H1 (cell line): ENCODE results near the gene SDHAF4. TPM values are rescaled to one million over a fixed set of nuclear protein-coding genes. Genes with fewer than 3 reads are reported as not detected.

Experiments
- CTCF ChIA-PET: fragments of 300-600 bp; sonication (Branson Sonifier 250); formaldehyde crosslinking; loops from one replicate; lab custom pipeline; 2021; ENCODE audit not compliant: partially characterized antibody; lab: Charles Lee
- POLR2A ChIA-PET: fragments of 300-600 bp; sonication (Branson Sonifier 250); formaldehyde crosslinking; loops from one replicate; lab custom pipeline; 2021; ENCODE audit warnings: inconsistent platforms; ENCODE audit not compliant: partially characterized antibody; lab: Charles Lee
- DNase-seq, 2 experiments: peaks; one replicate each; pipeline versions ENCODE4 v3.0.0 to v3.0.0-alpha.2; 2010 to 2022; ENCODE audit warnings: low spot score in 2 of 2, low read depth in 1 of 2, mixed read lengths in 1 of 2
- FAIRE-seq: peaks from 2 replicates; lab custom pipeline; 2011; peaks lifted over from hg19 to GRCh38; lab: Jason Lieb, UNC
- H2AFZ ChIP-seq: 2 replicates; pipeline ENCODE4 v1.8.1; 2012; ENCODE audit warnings: low read length, inconsistent platforms
- H2AK5ac ChIP-seq: 2 replicates; pipeline ENCODE4 v1.6.1; 2013; ENCODE audit warnings: low read depth, low read length
- H2BK120ac ChIP-seq: replicated peaks from 2 replicates; pipeline ENCODE3; 2013; ENCODE audit warnings: low read depth, low read length, inconsistent platforms
- H2BK12ac ChIP-seq: 2 replicates; pipeline ENCODE4 v1.6.1; 2013; ENCODE audit warnings: low read depth, low read length
- H2BK15ac ChIP-seq: 2 replicates; pipeline ENCODE4 v1.6.1; 2013; ENCODE audit warnings: low read length
- H2BK20ac ChIP-seq: 2 replicates; pipeline ENCODE4 v1.6.1; 2013; ENCODE audit warnings: low read length
- H2BK5ac ChIP-seq: 2 replicates; pipeline ENCODE4 v1.6.1; 2013; ENCODE audit warnings: low read depth, low read length
- H3K14ac ChIP-seq: 2 replicates; pipeline ENCODE4 v1.6.1; 2013; ENCODE audit warnings: inconsistent platforms; ENCODE audit not compliant: insufficient read length
- H3K18ac ChIP-seq: 2 replicates; pipeline ENCODE4 v1.6.1; 2013; ENCODE audit warnings: low read length; ENCODE audit errors: extremely low read depth
- H3K23ac ChIP-seq: 2 replicates; pipeline ENCODE4 v1.6.1; 2013; ENCODE audit warnings: inconsistent platforms; ENCODE audit not compliant: insufficient read length
- H3K23me2 ChIP-seq: 2 replicates; pipeline ENCODE4 v1.6.1; 2013; ENCODE audit warnings: low read depth, low read length
- H3K27ac ChIP-seq: 2 replicates; pipeline ENCODE4 v1.6.1; 2011; ENCODE audit warnings: low read depth, low read length, inconsistent platforms
- H3K27me3 ChIP-seq, 4 experiments: replicated peaks in 1 of 4; 1 replicate in 1 of 4; 2 replicates in 3 of 4; pipeline versions ENCODE4 v1.6.1 to v1.8.1; 2011 to 2013; ENCODE audit warnings: low read length in 3 of 4, mild to moderate bottlenecking in 3 of 4, inconsistent platforms in 2 of 4, mixed read lengths in 2 of 4, moderate library complexity in 1 of 4; ENCODE audit not compliant: control insufficient read depth in 3 of 4, insufficient read depth in 3 of 4; ENCODE audit errors: extremely low read depth in 1 of 4
- H3K36me3 ChIP-seq, 4 experiments: 2 replicates each; pipeline versions ENCODE4 v1.6.1 to v1.8.1; 2011 to 2013; ENCODE audit warnings: mild to moderate bottlenecking in 4 of 4, low read length in 3 of 4, moderate library complexity in 2 of 4, control low read depth in 1 of 4, inconsistent platforms in 1 of 4; ENCODE audit not compliant: insufficient read depth in 4 of 4, control insufficient read depth in 2 of 4
- H3K4ac ChIP-seq: replicated peaks from 2 replicates; pipeline ENCODE3; 2013; ENCODE audit warnings: low read length, low read depth, mixed read lengths, inconsistent platforms; ENCODE audit not compliant: insufficient read length
- H3K4me1 ChIP-seq, 4 experiments: replicated peaks in 1 of 4; 1 replicate in 1 of 4; 2 replicates in 3 of 4; pipeline versions ENCODE4 v1.6.1 to v1.8.1; 2011 to 2013; ENCODE audit warnings: low read length in 3 of 4, inconsistent platforms in 2 of 4, mixed read lengths in 1 of 4; ENCODE audit not compliant: insufficient read depth in 4 of 4, control insufficient read depth in 3 of 4
- H3K4me2 ChIP-seq, 2 experiments: 2 replicates each; pipeline versions ENCODE4 v1.6.1 to v1.8.1; 2011 to 2013; ENCODE audit warnings: low read depth in 2 of 2, low read length in 2 of 2, control low read depth in 1 of 2, inconsistent platforms in 1 of 2, mild to moderate bottlenecking in 1 of 2; ENCODE audit not compliant: insufficient read depth in 1 of 2
- H3K4me3 ChIP-seq, 4 experiments: fragments of 200-600, 300-600 bp in 1 of 4; sonication (generic), shearing (Covaris generic), sonication (Bioruptor Twin) in 1 of 4; 2 replicates each; pipeline versions ENCODE4 v1.5.1 to v1.8.1; 2011 to 2016; ENCODE audit warnings: low read length in 4 of 4, low read depth in 3 of 4, control low read depth in 2 of 4, inconsistent platforms in 2 of 4, mild to moderate bottlenecking in 2 of 4, mixed read lengths in 1 of 4, moderate library complexity in 1 of 4; ENCODE audit not compliant: insufficient read depth in 2 of 4; ENCODE audit errors: extremely low read depth in 1 of 4
- H3K56ac ChIP-seq: replicated peaks from 2 replicates; pipeline ENCODE3; 2013; ENCODE audit warnings: low read depth, mild to moderate bottlenecking, mixed read lengths, low read length, inconsistent platforms; ENCODE audit not compliant: insufficient read length
- H3K79me1 ChIP-seq: 2 replicates; pipeline ENCODE4 v1.6.1; 2013; ENCODE audit warnings: low read depth, low read length, control low read depth
- H3K79me2 ChIP-seq, 2 experiments: 2 replicates each; pipeline versions ENCODE4 v1.6.1 to v1.8.1; 2012 to 2013; ENCODE audit warnings: low read length in 2 of 2, mild to moderate bottlenecking in 2 of 2, inconsistent platforms in 1 of 2; ENCODE audit not compliant: insufficient read depth in 2 of 2, control insufficient read depth in 1 of 2
- H3K9ac ChIP-seq, 4 experiments: replicated peaks in 1 of 4; 1 replicate in 1 of 4; 2 replicates in 3 of 4; pipeline versions ENCODE4 v1.6.1 to v1.8.1; 2011 to 2013; ENCODE audit warnings: low read depth in 3 of 4, low read length in 3 of 4, control low read depth in 2 of 4, mild to moderate bottlenecking in 2 of 4, moderate library complexity in 2 of 4, inconsistent platforms in 1 of 4; ENCODE audit errors: extremely low read depth in 1 of 4
- H3K9me3 ChIP-seq, 2 experiments: 2 replicates each; pipeline versions ENCODE4 v1.6.1 to v1.8.1; 2012 to 2013; ENCODE audit warnings: mild to moderate bottlenecking in 2 of 2, moderate library complexity in 2 of 2, control low read depth in 1 of 2, inconsistent platforms in 1 of 2, low read depth in 1 of 2, low read length in 1 of 2, mixed read lengths in 1 of 2; ENCODE audit not compliant: insufficient read depth in 2 of 2
- H4K20me1 ChIP-seq, 2 experiments: replicated peaks in 1 of 2; 2 replicates each; pipeline versions ENCODE3 to v1.8.1; 2011 to 2013; ENCODE audit warnings: inconsistent platforms in 2 of 2, low read length in 2 of 2, mild to moderate bottlenecking in 1 of 2; ENCODE audit not compliant: insufficient read depth in 2 of 2, control insufficient read depth in 1 of 2
- H4K5ac ChIP-seq: 2 replicates; pipeline ENCODE4 v1.6.1; 2013; ENCODE audit warnings: low read length, low read depth, mixed read lengths, inconsistent platforms; ENCODE audit not compliant: insufficient read length
- H4K8ac ChIP-seq: 2 replicates; pipeline ENCODE4 v1.8.0; 2013; ENCODE audit warnings: mild to moderate bottlenecking, moderate library complexity, low read length, inconsistent platforms; ENCODE audit not compliant: insufficient read depth; ENCODE audit errors: extremely low read depth
- H4K91ac ChIP-seq: replicated peaks from 2 replicates; pipeline ENCODE3; 2013; ENCODE audit warnings: low read length, mixed read lengths, inconsistent platforms; ENCODE audit not compliant: insufficient read length
- BCL11A ChIP-seq, 2 experiments: IDR thresholded peaks; one replicate each; pipeline ENCODE4 v1.6.1; 2011; ENCODE audit warnings: low read depth in 2 of 2, low read length in 2 of 2, mild to moderate bottlenecking in 2 of 2
- CEBPB ChIP-seq: IDR thresholded peaks from 2 replicates; pipeline ENCODE4 v1.6.1; 2012; ENCODE audit warnings: low read depth, low read length
- EGR1 ChIP-seq: IDR thresholded peaks from 2 replicates; pipeline ENCODE4 v1.6.1; 2011; ENCODE audit warnings: low read depth, low read length, borderline replicate concordance
- GABPA ChIP-seq: IDR thresholded peaks from 2 replicates; pipeline ENCODE4 v1.6.1; 2011; ENCODE audit warnings: mild to moderate bottlenecking, low read length, moderate library complexity, borderline replicate concordance; ENCODE audit not compliant: insufficient read depth
- HDAC2 ChIP-seq, 2 experiments: fragments of 300-600 bp in 1 of 2; sonication (generic) in 1 of 2; IDR thresholded peaks; 2 replicates each; pipeline ENCODE4 v1.6.1; 2011 to 2012; ENCODE audit warnings: low read depth in 2 of 2, low read length in 2 of 2, mild to moderate bottlenecking in 2 of 2, moderate library complexity in 2 of 2, borderline replicate concordance in 1 of 2, inconsistent platforms in 1 of 2
- JUN ChIP-seq: IDR thresholded peaks from 2 replicates; pipeline ENCODE4 v1.6.1; 2011; ENCODE audit warnings: low read depth, mild to moderate bottlenecking, improper control_type of control experiment, low read length
- KDM5A ChIP-seq: fragments of 200-600 bp; IDR thresholded peaks from 2 replicates; pipeline ENCODE4 v1.7.1; 2012; ENCODE audit warnings: mild to moderate bottlenecking, low read length, inconsistent platforms, mixed read lengths
- POLR2A ChIP-seq, 2 experiments: IDR thresholded peaks; 1 replicate in 1 of 2; 2 replicates in 1 of 2; pipeline ENCODE4 v1.6.1; 2011; ENCODE audit warnings: low read depth in 2 of 2, low read length in 2 of 2, mild to moderate bottlenecking in 2 of 2; ENCODE audit errors: control extremely low read depth in 1 of 2
- POLR2AphosphoS5 ChIP-seq: IDR thresholded peaks from 2 replicates; pipeline ENCODE4 v1.6.1; 2011; ENCODE audit warnings: low read depth, low read length
- POU5F1 ChIP-seq: IDR thresholded peaks from 2 replicates; pipeline ENCODE4 v1.6.1; 2011; ENCODE audit warnings: low read depth, mild to moderate bottlenecking, low read length, moderate library complexity
- SIN3A ChIP-seq, 2 experiments: IDR thresholded peaks in 1 of 2; conservative IDR thresholded peaks in 1 of 2; 2 replicates each; pipeline ENCODE4 v1.6.1; 2011 to 2012; ENCODE audit warnings: low read length in 2 of 2, improper control_type of control experiment in 1 of 2, low read depth in 1 of 2, mild to moderate bottlenecking in 1 of 2
- SRF ChIP-seq: IDR thresholded peaks from 2 replicates; pipeline ENCODE4 v1.6.1; 2011; ENCODE audit warnings: mild to moderate bottlenecking, low read depth, low read length, moderate library complexity
- WGBS, 2 experiments: shearing (Covaris generic) in 1 of 2; methylation state at CpG; one replicate each; pipeline versions ENCODE4 v1.1.6 to v1.1.7; 2013 to 2015; ENCODE audit warnings: low lambda C conversion rate in 2 of 2, mixed read lengths in 2 of 2, inconsistent platforms in 1 of 2, low coverage in 1 of 2, missing lambda C conversion rate in 1 of 2; ENCODE audit not compliant: insufficient replicate concordance in 2 of 2, insufficient coverage in 1 of 2, insufficient read length in 1 of 2; ENCODE audit errors: extremely low coverage in 1 of 2, missing lambda C conversion rate in 1 of 2; 5-methylcytosine and 5-hydroxymethylcytosine counted together
- polyA plus RNA-seq, 7 experiments: library from polyadenylated mRNA; depleted of rRNA in 3 of 7; stranded (reverse) in 5 of 7; unstranded in 2 of 7; fragments of >200 nt in 5 of 7; fragments of 200-250 nt in 2 of 7; gene quantifications; 1 replicate in 5 of 7; 2 replicates in 1 of 7; 4 replicates in 1 of 7; pipeline versions ENCODE4 v1.2.1 to v1.2.3, GENCODE V29; 2011 to 2013; ENCODE audit warnings: missing spikeins in 2 of 7, mixed read lengths in 2 of 7
- total RNA-seq: library from RNA; stranded (reverse); fragmentation: NEBNext Ultra II Directional; extraction: Animal tissue kit (Norgen Biotek cat#: 25700); gene quantifications from 2 replicates; pipeline ENCODE4 v1.2.1, GENCODE V29; 2021
- TF ChIP-seq, protein P1 (sequence below): IDR thresholded peaks from 2 replicates; pipeline ENCODE4 v1.6.1; 2011; ENCODE audit warnings: low read length, improper control_type of control experiment

Gene SDHAF4
- total and polyA plus RNA-seq, 2 of the 8 experiments (the other 6 are each of a cell fraction or from before 2014, with no cell fraction given), result 9.8 to 14.9 TPM

DNA sequence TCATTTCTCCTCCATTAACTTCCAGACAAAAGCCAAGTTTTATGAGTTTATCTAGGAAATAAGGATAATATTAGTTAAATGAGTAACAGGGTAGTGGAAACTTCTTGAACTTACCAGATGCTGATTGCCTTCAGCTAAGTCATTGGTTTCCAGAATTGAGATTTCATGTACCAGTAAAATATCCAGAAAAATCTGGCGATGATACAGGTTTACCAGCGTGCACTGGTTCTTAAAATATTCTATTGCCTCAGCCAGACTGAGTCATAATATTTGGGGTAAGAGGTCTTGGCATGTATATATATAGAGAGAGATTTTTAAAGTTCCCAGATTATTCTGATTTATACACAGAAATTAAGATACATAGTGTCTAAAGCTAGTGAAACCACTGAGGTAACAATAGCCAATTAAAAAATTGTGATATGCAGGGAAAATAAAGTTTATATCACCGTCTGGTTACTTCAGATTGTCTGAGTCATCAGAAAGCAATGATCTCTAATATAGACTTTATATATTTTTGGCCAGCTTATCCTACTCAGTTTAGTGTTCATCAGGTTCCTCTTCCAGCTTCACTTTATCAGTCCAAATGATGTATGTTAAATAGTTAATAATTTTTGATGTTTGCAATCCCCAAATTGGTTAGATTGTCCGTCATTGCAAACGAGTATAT, 39.5 kb upstream of the SDHAF4 start:
- no peak for DNase-seq
- TF ChIP-seq KDM5A (no peak), HDAC2 (IDR thresholded peaks at IDR 0.05; ENCODE audit: borderline replicate concordance in 1 of 2, low read depth in 2 of 2, low read length in 2 of 2) (no peak), POLR2A (IDR thresholded peaks at IDR 0.05; ENCODE audit: control extremely low read depth in 1 of 2, low read depth in 2 of 2, low read length in 2 of 2) (no peak), EGR1 (no peak), CEBPB (no peak), GABPA (no peak), POLR2AphosphoS5 (no peak), SRF (no peak), BCL11A (IDR thresholded peaks at IDR 0.05; ENCODE audit: low read depth in 2 of 2, low read length in 2 of 2) (no peak), JUN (no peak), SIN3A (conservative IDR thresholded peaks at IDR 0.05 in 1 of 2, IDR thresholded peaks at IDR 0.05 in 1 of 2; ENCODE audit: low read depth in 1 of 2, low read length in 2 of 2) (no peak), POU5F1 (no peak)
- TF ChIP-seq, protein P1, sequence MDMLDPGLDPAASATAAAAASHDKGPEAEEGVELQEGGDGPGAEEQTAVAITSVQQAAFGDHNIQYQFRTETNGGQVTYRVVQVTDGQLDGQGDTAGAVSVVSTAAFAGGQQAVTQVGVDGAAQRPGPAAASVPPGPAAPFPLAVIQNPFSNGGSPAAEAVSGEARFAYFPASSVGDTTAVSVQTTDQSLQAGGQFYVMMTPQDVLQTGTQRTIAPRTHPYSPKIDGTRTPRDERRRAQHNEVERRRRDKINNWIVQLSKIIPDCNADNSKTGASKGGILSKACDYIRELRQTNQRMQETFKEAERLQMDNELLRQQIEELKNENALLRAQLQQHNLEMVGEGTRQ, result no peak

More for the DNA sequence above, 39.5 kb upstream of the SDHAF4 start:
- no peak overlapping the region for H3K18ac ChIP-seq
- H3K56ac ChIP-seq, result no peak overlapping the region
- no peak overlapping the region for H2BK120ac ChIP-seq
- no peak overlapping the region for H3K4me3 ChIP-seq
- H3K9me3 ChIP-seq, result no peaks in the 10 kb centered on the region; a peak in 1 of 4 replicates
- H4K8ac ChIP-seq, result no peak overlapping the region
- no peak overlapping the region for H2BK20ac ChIP-seq
- CTCF ChIA-PET, result no interaction called here
- H3K14ac ChIP-seq, result no peak overlapping the region
- H2BK15ac ChIP-seq, result no peak overlapping the region
- no peak overlapping the region for H2BK12ac ChIP-seq
- no peaks in the 10 kb centered on the region for H4K20me1 ChIP-seq
- no peak overlapping the region for H2AK5ac ChIP-seq
- H3K27me3 ChIP-seq, result no peaks in the 10 kb centered on the region
- H3K4me1 ChIP-seq, result no peaks in the 10 kb centered on the region
- no peak overlapping the region for H3K9ac ChIP-seq
- H2AFZ ChIP-seq, result no peak overlapping the region
- H4K91ac ChIP-seq, result no peak overlapping the region
- peaks cover 0 to 15% (median 2%) of the 10 kb centered on the region in 4 experiments; a peak in 4 of 8 replicates for H3K36me3 ChIP-seq
- H3K4ac ChIP-seq, result no peak overlapping the region
- H3K4me2 ChIP-seq, result no peak overlapping the region
- no peaks in the 10 kb centered on the region for H3K79me2 ChIP-seq
- H3K27ac ChIP-seq, result no peak overlapping the region
- no peak overlapping the region for H3K23ac ChIP-seq
- H4K5ac ChIP-seq, result no peak overlapping the region
- H2BK5ac ChIP-seq, result no peak overlapping the region
- FAIRE-seq, result no peak
- POLR2A ChIA-PET, result no interaction called here
- 92% methylated on average over 5 of the region's 5 CpGs; no CpG with 5 or more reads in 1 of the 2 experiments for WGBS, 2 experiments
- no peaks in the 10 kb centered on the region for H3K79me1 ChIP-seq
- no peaks in the 10 kb centered on the region for H3K23me2 ChIP-seq
